Endothelial cell (in vitro differentiated cells): ENCODE data around the gene PNMT. TPM values are rescaled to one million over a fixed set of nuclear protein-coding genes. Genes with fewer than 3 reads are reported as not detected.
A peak's percentile ranks its signal among the peaks of the same experiment; 100 is the strongest.

Experiments used
- DNase-seq: peaks from one replicate; pipeline ENCODE4 v3.0.0; 2021; ENCODE audit warnings: low spot score
- H3K27ac Mint-ChIP-seq: one replicate; pipeline ENCODE4 v1.8.0; 2021; ENCODE audit warnings: mixed read lengths, inconsistent platforms; ENCODE audit not compliant: unreplicated experiment
- H3K27me3 Mint-ChIP-seq: one replicate; pipeline ENCODE4 v1.8.0; 2021; ENCODE audit warnings: mild to moderate bottlenecking, moderate library complexity, mixed read lengths, inconsistent platforms; ENCODE audit not compliant: unreplicated experiment
- H3K36me3 Mint-ChIP-seq: one replicate; pipeline ENCODE4 v1.8.0; 2021; ENCODE audit warnings: mild to moderate bottlenecking, low read depth, mixed read lengths, inconsistent platforms; ENCODE audit not compliant: unreplicated experiment
- H3K4me1 Mint-ChIP-seq: one replicate; pipeline ENCODE4 v1.8.0; 2021; ENCODE audit warnings: mild to moderate bottlenecking, mixed read lengths, inconsistent platforms; ENCODE audit not compliant: unreplicated experiment
- H3K4me3 Mint-ChIP-seq: one replicate; pipeline ENCODE4 v1.8.0; 2021; ENCODE audit warnings: mild to moderate bottlenecking, mixed read lengths, inconsistent platforms; ENCODE audit not compliant: unreplicated experiment
- H3K9me3 Mint-ChIP-seq: one replicate; pipeline ENCODE4 v1.8.0; 2021; ENCODE audit warnings: mixed read lengths, inconsistent platforms; ENCODE audit not compliant: unreplicated experiment
- CTCF ChIP-seq: fragments of 200-600 bp; sonication (generic); IDR thresholded peaks from one replicate; pipeline ENCODE4 v1.5.0; 2021; ENCODE audit warnings: antibody characterized with exemption; ENCODE audit not compliant: unreplicated experiment
- total RNA-seq: library from RNA; stranded (reverse); fragmentation: NEBNext Ultra II Directional; extraction: Animal tissue kit (Norgen Biotek cat#: 25700); gene quantifications from one replicate; pipeline ENCODE4 v1.2.1, GENCODE V29; 2021; ENCODE audit not compliant: unreplicated experiment

PNMT gene
- total RNA-seq, 1 donor from 2014 or later, result not detected

DNA sequence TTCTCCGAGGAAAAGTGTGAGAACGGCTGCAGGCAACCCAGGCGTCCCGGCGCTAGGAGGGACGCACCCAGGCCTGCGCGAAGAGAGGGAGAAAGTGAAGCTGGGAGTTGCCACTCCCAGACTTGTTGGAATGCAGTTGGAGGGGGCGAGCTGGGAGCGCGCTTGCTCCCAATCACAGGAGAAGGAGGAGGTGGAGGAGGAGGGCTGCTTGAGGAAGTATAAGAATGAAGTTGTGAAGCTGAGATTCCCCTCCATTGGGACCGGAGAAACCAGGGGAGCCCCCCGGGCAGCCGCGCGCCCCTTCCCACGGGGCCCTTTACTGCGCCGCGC, 31.5 kb downstream of the PNMT start, which contains the start of gene ERBB2:
Gene ERBB2 (plus strand): TSS at position 247 of the 330 bp plus-strand sequence. CDS start 175 bp downstream, outside the sequence.
- Mint-ChIP-seq H3K9me3 (no peaks in the 10 kb centered on the region), H3K27ac (peak within 1 kb of the TSS; percentile 72), H3K4me1 (peaks cover 25% of the 10 kb centered on the region), H3K27me3 (peaks cover 7% of the 10 kb centered on the region), H3K4me3 (peak within 1 kb of the TSS; percentile 97), H3K36me3 (no peaks in the 10 kb centered on the region)
- peak; percentile 42 for DNase-seq
- no peak for TF ChIP-seq CTCF

GRCh38 chr17:39700148-39700987, 32.1 kb downstream of the PNMT start:
- peaks cover 7% of the 10 kb centered on the region for H3K27me3 Mint-ChIP-seq
- no peaks in the 10 kb centered on the region for H3K9me3 Mint-ChIP-seq
- H3K36me3 Mint-ChIP-seq, result no peaks in the 10 kb centered on the region
- no peak for TF ChIP-seq CTCF
- H3K4me3 Mint-ChIP-seq, result peak overlapping the region; percentile 88
- H3K27ac Mint-ChIP-seq, result no peak overlapping the region
- peak; percentile 35 for DNase-seq
- H3K4me1 Mint-ChIP-seq, result peaks cover 25% of the 10 kb centered on the region

- H3K4me1 Mint-ChIP-seq, result peaks cover 19% of the 10 kb centered on the region
Measured at GRCh38 chr17:39701012-39701783, 32.9 kb downstream of the PNMT start.

DNA sequence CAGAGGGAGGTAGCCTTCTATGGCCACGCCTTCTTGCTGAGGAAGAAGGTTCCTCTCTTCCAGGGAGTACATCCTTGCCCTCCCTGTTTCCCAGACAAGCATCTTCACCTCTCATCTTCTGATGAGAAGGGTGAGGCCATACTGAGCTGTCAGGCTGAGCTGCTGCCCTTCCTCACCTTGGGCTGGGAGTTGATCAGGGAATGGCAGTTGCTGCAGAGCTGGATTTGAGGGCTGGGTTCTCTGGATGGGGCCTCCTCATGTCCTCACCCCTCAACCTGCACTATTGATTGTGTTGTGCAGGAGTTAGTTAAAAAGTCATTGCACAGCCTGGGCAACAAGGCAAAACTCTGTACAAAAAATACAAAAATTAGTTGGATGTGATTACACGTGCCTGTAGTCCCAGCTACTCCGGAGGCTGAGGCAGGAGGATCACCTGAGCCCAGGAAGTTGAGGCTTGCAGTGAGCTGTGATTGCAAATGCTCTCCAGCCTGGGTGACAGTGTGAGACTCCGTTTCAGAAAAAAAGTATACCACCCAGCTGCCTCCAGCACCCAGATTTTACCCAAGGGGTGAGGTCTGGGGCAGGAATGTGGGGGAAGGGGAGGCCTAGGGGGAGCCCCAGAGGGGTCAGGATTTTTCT, 33.6 kb downstream of the PNMT start:
- Mint-ChIP-seq H3K27me3 (peaks cover 7% of the 10 kb centered on the region), H3K4me3 (peak overlapping the region; percentile 88), H3K9me3 (no peaks in the 10 kb centered on the region), H3K4me1 (peaks cover 19% of the 10 kb centered on the region), H3K27ac (no peak overlapping the region), H3K36me3 (no peaks in the 10 kb centered on the region)
- no peak for TF ChIP-seq CTCF
- no peak for DNase-seq

More at GRCh38 chr17:39701012-39701783, 32.9 kb downstream of the PNMT start:
- H3K4me3 Mint-ChIP-seq, result peak overlapping the region; percentile 88
- H3K36me3 Mint-ChIP-seq, result no peaks in the 10 kb centered on the region
- H3K27ac Mint-ChIP-seq, result no peak overlapping the region
- DNase-seq, result no peak
- no peak for TF ChIP-seq CTCF
- H3K9me3 Mint-ChIP-seq, result no peaks in the 10 kb centered on the region
- peaks cover 7% of the 10 kb centered on the region for H3K27me3 Mint-ChIP-seq
